Stimulated activated CD4-positive, alpha-beta T cell treated with anti-CD3 and anti-CD28 coated beads, TNF-alpha, amount 100 ng/mL, for 1 hour (primary cell): ENCODE measurements around the gene RGS1.

Source experiments
- DNase-seq, 3 donors: peaks; one replicate each; pipeline ENCODE4 v3.0.0-alpha.2; 2020; ENCODE audit warnings: low read depth in 3 of 3, low spot score in 1 of 3

Gene RGS1

DNA sequence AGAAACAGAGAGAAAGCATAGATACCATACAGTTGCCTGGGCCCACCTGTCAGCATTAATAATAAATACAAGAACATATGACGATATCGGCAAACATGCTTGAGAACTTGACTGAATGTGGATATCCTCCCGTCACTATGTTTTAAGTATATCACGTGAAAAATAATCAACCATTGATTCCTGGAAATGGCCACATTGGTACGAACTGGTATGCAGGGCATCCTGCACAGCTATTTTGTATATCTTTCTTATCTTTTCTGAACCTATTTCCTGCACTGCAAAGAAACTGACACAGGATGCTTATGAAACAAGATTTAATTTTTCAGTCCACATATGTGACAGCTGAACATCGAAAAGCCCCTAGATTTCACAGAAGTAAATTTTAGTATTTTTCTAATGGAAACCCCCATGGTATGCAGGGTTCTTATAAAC is 22.8 kb upstream of the RGS1 start:
- DNase-seq: no peak

DNA sequence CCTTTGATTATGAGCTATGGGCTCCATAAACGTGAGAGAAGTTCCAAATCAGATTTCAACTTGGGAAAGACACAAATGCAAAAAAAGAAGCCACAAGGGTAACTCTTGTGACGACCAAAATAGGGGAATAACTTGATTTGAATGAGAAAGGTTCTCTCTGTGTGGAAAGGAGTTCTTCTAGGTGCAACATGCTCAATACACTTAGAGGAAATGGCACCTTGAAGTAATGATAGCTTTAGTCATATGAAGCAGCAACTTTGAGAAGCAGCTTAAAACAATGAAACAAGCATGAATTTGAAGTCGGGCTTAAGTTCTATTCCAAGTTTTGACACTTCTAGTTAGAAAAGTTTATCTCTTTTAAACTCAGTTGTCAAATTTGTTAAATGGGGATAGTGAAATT is 21.8 kb upstream of the RGS1 start:
- DNase-seq: no peak

DNA sequence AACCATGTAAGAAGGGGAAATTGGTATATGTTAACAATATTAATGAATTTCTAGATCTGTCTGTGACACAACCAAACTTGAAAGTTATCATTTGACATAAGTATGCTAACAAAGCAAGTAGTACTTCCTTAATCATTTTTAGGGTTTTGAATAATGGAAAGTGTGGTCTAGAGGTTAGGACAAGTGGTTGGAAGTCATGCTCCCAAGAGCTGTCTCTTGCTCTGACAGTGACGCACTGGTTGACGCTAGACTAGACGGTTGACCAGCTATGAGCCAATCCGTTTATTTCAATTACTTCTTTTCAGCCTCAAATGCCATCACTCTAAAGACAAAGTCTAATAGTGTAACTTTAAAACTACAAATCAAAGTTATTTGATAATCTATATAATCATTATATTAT is 20.7 kb upstream of the RGS1 start:
- DNase-seq: no peak

DNA sequence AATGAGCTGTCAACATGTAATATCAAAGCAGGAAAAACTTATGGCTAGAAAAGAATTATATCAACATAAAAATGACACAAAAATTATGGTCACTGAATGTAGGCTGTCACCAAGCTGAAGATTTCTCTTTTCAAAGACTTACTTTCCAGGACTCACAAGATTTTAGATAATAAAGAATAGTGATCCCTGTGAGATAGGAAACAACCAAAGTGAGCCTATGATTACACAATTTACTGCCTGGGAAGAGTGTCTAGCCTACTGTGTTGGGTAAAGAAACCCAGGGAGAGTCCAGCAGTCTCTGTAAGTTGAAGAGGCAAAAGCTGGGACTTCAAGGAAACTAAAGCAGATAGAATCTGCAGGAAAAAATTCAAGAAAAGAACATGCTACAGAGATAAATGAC is 20.2 kb upstream of the RGS1 start:
- DNase-seq: no peak

DNA sequence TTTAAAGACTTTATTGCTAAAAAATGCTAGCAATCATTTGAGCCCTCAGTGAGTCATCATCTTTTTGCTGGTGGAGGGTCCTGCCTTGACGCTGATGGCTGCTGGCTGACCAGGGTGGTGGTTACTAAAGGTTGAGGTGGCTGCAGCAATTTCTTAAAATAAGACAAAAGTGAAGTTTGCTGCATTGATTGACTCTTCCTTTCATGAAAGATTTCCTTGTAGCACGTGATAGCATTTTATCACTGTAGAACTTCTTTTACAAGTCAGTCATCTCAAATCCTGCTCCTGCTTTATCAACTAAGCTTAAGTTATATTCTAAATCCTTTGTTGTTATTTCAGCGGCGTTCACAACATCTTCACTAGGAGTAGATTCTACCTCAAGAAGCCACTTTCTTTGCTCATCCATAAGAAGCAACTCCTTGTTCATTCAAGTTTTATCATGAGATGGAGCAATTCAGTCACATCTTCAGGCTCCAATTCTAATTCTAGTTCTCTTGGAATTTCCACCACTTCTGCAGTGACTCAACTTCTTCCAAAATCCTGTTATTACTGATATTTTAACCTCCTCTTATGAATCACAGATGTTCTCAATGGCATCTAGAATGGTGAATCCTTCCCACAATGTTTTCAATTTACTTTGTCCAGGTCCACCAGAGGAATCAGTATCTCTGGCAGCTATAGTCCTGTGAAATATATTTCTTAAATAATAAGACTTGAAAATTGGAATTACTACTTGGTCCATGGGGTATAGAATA is 17.6 kb upstream of the RGS1 start:
- no peak for DNase-seq

DNA sequence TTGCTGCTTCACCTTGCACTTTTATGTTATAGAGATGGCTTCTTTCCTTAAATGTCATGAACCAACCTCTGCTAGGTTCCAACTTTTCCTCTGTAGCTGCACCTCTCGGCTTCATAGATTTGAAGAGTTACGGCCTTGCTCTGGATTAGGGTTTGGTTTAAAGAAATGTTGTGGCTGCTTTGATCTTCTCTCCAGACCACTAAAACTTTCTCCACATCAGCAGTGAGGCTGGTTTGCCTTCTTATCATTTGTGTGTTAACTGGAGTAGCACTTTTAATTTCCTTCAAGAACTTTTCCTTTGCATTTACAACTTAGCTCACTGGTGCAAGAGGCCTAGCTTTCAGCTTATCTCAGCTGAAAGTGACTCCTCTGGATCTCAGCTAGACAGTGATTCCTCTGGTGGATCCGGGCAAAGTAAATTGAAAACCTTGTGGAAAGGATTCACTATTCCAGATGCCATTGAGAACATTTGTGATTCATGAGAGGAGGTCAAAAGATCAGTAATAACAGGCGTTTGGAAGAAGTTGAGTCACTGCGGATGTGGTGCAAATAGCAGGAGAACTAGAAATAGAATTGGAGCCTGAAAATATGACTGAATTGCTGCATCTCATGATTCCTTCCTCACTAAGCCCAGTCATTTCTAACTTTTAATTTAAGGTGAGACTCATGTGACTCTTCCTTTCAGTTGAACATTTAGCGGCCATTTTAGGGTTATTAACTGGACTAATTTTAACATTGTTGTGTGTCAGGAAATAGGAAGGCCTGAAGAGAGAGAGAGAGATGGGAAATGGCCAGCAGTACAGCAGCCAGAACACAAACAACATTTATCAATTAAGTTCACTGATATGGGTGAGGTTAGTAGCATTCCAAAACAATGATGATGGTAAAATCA is 16.2 kb upstream of the RGS1 start:
- no peak for DNase-seq

DNA sequence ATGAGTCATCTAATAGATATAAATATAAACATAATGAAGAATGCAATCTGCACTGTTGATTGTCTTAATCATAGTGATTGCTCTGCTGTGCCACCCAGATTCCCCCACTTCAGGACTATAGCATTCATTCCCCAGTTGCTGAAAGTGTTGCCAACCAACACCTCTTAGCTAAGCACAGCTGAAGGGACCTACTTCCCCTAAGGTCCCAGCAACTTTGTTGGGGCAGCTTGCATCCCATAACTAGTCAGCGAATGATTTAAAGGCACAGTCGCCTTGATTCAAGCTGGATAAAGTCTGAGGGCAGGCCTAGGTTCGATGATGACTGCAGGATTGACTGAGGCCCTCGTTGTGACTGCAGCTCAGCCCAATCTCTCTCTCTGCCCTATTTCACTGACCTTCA is 14.3 kb upstream of the RGS1 start:
- DNase-seq: no peak

DNA sequence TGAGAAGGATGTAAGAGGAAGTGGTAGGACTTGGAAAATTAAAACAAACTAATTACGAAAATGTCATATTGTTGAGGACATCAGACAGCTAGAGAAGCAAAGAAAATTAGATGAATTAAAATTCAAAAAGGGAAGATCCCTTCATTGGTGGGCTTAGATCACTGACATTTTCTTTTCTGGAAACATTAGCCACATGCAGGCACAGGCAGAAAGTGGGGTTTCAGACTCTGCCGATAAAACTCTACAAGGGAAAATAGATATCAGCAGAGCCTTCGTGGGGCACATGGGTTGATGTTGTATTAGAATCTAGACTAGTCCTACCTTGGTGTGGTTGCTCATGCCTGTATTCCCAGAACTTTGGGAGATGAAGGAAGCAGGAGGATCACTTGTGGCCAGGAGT is 12.4 kb upstream of the RGS1 start:
- no peak for DNase-seq

DNA sequence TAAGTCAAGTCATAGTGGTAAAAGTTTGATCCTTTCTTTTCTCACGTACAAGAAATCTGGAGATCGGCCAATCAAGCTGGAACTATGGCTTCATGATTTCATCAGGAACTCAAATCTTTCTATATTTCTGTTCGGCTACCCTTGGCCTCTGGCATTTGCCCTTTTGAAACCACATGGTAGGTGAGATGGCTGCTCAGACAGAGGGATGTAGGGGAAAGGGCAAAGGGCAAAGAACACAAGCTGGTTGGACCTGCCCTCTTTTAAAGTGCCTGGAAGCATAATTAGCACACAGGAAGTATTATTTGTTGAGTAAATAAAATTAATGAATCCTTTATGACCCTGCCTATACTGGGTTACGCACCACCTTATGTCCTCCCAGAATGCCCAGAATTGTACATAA is 11.5 kb upstream of the RGS1 start:
- no peak for DNase-seq

DNA sequence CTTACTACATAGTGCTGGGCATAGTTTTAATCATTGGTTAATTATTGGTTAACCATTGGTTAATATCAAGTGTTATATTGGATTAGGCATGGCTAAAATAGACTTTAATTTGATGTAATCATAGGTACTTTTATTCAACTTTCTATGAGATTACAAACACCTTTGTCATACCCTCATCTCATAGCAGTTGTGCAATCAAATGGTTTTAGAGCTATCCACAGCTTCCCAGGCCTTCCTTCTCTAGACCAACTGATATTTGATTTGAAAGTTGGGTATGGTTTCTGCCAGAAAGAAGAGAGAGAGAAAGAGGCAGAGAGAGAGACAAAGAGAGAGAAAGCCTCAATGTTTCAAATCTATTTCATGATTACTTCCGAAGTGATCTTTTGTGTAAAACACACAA is 9.6 kb upstream of the RGS1 start:
- no peak for DNase-seq

DNA sequence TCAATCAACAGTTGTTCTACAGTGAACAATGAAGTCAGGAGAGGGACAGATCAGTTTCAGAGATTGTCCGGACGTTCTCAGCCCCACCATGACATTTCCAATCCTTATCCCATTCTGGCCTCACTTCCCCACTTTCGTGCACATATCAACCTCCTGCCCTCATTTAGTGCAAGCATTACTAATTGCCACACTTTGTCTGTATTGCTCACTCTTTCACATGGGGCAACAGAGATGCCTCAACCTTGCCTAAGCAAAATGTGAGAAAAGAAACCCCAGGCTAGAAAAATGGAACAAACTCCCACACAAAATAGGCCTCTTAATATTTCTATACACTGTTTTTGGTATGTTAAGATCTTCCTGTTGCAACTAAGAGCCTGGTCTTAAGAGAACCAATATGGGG is 8.9 kb upstream of the RGS1 start:
- DNase-seq: no peak

DNA sequence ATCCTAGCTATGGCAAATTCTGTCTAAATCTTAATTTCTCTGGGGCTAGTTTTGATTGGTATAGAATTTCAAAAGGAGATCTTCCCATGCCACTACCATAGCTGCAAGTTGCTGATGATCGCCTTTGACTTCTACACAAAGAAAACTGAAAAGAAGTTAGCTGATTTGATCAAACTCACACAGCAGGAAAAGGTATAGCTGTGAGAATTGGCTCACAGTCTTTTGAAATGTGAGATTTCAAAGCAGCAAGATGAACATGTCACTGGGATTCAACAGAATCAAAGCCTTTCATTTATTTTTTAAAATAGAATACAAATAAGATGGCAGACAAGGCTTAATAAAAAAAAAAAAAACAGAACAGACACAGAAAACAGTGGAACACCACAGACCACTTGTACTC is 7.5 kb upstream of the RGS1 start:
- no peak for DNase-seq

DNA sequence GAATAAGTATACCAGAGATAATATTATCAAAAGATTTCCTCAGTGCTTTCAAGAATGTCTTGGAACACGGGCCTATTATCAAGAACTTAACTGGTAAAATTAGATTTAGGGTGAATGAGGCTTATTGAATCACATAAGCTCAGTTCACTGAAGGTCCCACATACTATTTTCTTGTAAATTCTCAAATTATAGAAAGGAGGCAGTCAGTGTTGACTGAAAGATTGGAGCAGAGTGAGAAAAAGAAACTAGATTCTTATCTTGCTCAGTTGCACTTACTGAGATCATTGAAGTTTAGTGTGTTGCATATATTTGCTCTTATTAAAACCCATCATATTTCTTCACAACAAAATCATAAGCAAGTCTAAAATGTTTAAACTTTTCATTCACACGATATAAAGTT is 3.9 kb upstream of the RGS1 start:
- no peak for DNase-seq

DNA sequence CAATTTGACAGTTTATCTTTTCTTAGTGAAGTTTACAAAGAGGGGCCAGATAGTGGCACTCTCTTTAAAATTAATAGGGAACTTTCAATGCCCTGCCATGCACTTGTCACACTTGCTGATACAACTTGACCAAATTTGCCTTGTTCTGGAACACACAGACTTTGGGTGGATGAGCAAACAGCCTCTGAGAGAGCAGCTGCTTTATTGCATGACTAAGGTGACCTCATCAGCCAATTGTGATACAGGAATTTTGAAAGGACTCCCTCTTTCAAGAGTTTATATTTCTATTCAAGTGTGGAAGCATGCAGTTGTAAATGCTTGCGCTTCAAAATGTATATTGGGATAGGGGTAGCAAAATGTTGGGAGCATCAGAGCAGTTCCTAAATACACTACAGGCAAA is 2.1 kb upstream of the RGS1 start:
- DNase-seq: no peak

DNA sequence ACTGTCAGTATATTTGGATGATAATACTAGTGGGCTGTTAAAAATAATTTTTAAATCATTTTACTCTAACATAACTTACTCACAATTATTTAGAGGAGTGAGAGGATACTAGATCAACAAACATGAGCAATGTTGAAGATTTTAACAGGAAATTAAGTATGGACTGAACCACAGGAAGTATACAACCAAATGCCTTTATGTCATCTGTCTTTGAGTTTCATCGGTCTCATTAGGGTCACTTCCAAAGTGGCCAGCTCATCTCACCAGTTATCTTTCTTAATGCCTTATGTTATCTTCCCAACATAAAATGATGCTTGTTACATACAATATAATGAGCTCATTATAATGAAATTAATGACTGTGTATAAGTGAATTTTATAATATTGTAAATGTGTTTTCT is 1.5 kb upstream of the RGS1 start:
- no peak for DNase-seq

DNA sequence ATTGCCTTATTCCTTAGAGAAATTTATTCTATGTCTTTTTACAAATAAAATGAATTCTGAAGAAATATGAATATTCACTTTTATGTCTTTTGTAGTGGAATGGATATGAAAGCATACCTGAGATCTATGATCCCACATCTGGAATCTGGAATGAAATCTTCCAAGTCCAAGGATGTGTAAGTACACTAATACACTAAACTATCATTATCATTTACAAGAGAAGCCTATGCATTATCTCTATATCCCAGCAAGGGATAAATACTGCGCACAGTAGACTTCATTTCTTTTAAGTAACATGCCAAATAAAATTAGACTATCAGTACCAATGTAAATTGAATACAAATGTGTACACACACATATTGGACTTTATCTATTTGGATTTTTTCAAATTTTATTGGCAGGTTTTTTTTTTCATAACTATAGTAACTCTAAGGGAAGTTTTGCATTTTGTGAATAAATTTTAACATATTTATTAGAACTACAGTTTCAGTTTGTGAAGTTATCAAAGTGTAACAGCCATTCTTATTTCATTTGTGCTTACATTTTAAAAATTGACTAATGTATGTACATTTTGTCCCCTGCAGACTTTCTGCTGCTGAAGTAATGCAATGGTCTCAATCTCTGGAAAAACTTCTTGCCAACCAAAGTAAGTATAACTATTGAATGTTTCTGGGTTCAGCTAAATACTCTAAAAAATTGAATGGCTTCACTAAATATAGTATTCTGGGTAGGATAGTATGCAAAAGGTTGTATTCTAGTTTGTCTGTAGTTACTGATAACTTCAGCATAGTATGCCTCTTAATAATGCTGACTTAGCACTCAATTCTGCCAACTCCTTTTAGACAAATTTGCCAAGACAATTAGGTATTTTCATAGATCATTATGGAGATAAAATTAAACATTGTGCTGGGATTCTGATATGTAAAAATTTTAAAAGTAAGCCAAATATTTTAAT is 894 bp downstream of the RGS1 start:
- DNase-seq: no peak

DNA sequence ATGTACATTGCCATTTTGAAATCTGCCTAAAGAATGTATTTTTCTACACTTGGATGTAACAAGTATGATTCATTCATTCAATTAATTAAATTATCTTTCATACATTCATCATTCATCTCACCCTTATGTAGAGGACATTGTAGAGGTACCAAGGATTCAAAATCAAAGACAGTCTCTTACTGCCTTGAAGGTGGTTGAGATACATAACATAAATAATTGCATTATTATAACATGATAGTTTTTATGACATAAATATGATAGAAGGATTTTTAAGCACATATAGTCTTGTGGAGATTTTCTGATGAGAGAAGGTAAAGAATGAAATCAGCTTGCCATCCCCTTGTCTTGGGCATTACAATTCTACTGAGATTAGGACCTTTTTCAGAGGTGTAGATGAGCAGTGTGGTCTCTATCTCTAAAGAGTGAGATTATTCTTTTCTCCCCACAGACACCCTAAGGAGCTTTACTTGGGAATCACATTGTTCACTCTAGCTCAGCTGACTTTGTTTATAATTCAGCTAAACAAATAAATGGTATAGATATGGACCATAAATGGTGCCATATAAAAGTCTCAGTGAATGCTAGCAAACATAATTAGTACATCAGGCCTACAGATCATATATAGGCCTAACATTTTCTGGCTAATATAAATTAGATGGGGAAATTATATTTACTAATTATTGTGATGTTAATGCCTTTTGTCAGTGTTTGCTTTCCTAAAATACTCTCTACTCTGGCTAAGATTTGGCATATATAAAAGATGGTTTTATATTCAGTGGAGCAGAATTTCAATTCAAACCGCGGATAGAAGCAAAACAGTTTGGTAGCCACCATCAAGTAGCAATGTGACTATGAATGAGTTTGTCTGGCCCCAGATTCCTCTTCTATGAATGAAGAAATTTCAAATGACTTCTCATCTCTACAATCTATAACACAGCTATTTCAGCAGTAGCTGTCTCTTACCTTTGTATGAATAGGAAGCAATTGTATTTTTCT is 1.9 kb downstream of the RGS1 start:
- DNase-seq: no peak

DNA sequence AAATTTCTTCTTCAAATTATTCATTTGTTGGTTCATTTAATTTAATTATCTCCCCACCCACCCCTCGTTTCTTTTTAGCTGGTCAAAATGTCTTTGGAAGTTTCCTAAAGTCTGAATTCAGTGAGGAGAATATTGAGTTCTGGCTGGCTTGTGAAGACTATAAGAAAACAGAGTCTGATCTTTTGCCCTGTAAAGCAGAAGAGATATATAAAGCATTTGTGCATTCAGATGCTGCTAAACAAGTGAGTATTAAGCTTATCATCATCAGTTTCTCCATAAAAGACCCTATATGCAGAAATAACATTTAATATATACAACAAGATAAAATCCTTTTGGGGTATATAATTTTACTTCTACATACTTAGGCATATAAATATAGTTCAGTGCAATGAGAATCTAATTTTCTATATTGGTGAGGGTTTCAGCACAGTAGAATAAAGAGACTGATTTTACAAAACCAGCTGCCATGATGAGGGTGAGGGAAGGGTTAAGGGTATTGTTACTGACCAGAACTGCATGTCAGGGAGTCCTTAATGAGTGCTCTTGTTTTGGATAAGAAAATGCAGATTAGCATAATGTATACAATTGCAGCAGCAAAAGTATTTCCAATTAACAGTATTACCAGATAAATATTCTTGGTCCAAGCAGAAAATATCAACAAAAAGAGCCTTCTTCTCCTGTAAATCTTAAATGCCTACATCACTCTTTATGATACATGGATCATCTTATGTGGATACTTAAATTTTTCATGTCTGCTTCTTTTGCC is 2.8 kb downstream of the RGS1 start:
- DNase-seq: no peak

DNA sequence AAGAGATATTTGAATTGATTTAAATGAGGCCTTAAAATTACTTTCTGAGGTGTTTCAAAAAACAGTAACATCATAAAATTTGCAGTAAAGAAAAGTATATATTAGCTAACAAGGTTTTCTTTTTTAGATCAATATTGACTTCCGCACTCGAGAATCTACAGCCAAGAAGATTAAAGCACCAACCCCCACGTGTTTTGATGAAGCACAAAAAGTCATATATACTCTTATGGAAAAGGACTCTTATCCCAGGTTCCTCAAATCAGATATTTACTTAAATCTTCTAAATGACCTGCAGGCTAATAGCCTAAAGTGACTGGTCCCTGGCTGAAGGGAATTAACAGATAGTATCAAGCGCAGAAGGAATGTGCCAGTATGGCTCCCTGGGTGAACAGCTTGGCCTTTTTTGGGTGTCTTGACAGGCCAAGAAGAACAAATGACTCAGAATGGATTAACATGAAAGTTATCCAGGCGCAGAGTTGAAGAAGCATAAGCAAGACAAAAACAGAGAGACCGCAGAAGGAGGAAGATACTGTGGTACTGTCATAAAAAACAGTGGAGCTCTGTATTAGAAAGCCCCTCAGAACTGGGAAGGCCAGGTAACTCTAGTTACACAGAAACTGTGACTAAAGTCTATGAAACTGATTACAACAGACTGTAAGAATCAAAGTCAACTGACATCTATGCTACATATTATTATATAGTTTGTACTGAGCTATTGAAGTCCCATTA is 3.6 kb downstream of the RGS1 start:
- no peak for DNase-seq
